ENCODE measurements around the gene EDEM2. TPM values are rescaled to one million over a fixed set of nuclear protein-coding genes. Genes with fewer than 3 reads are reported as not detected.
"Not testable (repeated sequence)": the region's sequence is repeated elsewhere in the genome, so short reads cannot be mapped to it uniquely, and the experiment has no call there.

The EDEM2 gene
- total RNA-seq, 2 donors from 2014 or later, result 27.9 to 30.6 TPM

DNA sequence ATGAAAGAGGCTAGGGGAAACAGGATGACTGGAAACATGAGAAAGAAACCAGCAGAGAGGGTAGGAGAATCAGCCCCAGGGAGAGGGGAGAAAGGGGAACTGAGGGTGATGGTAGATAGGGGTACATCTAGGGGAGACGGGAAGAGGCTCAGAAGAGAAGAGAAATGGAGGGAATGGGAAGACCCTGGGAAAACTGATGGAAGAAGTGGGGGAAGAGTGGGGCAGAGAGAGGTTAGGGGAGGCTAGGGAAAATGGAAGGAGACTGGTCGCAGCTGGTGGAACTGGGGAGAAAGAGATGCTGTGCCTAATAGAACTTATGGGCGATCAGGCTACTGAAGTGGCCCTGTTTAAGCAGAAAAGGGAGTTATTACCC, 25.3 kb upstream of the EDEM2 start:
- intact Hi-C loops (cut with DNase I), result no loop called here
- DNase-seq (ENCODE audit: low spot score), result no peak

GRCh38 chr20:35171753-35172433, 24.8 kb upstream of the EDEM2 start, which contains the start of gene PROCR:
TSS of gene PROCR (plus strand) at chr20:35172072. CDS start at chr20:35172155, 83 bp downstream.
- intact Hi-C loops (cut with DNase I), result no loop called here
- peak; percentile 96 for DNase-seq (ENCODE audit: low spot score)

DNA sequence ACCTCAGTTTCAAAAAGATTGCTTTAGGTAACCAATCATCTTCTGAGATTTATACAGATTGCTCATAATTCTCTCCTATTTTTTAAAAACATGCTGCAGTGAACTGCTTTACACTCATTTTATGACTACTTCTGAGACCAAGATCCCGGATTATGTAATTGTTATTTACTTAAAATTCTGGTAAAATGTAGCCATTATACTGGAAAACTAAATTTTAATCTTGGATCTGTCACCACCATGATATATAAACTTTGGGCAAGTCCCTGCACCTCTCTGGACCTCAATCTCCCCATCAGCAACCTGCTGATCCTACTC, 24.3 kb upstream of the EDEM2 start:
- no peak for DNase-seq (ENCODE audit: low spot score)
- intact Hi-C loops (cut with DNase I), result no loop called here

GRCh38 chr20:35168701-35169409, 21.7 kb upstream of the EDEM2 start:
- DNase-seq (ENCODE audit: low spot score); intact Hi-C loops (cut with DNase I): not testable (repeated sequence)

GRCh38 chr20:35167787-35168186, 20.7 kb upstream of the EDEM2 start:
- no peak for DNase-seq (ENCODE audit: low spot score)
- intact Hi-C loops (cut with DNase I), result no loop called here

- peak; percentile 81 for DNase-seq (ENCODE audit: low spot score)
- intact Hi-C loops (cut with DNase I), result no loop called here
Observed at GRCh38 chr20:35166242-35166830, 19.2 kb upstream of the EDEM2 start.

DNA sequence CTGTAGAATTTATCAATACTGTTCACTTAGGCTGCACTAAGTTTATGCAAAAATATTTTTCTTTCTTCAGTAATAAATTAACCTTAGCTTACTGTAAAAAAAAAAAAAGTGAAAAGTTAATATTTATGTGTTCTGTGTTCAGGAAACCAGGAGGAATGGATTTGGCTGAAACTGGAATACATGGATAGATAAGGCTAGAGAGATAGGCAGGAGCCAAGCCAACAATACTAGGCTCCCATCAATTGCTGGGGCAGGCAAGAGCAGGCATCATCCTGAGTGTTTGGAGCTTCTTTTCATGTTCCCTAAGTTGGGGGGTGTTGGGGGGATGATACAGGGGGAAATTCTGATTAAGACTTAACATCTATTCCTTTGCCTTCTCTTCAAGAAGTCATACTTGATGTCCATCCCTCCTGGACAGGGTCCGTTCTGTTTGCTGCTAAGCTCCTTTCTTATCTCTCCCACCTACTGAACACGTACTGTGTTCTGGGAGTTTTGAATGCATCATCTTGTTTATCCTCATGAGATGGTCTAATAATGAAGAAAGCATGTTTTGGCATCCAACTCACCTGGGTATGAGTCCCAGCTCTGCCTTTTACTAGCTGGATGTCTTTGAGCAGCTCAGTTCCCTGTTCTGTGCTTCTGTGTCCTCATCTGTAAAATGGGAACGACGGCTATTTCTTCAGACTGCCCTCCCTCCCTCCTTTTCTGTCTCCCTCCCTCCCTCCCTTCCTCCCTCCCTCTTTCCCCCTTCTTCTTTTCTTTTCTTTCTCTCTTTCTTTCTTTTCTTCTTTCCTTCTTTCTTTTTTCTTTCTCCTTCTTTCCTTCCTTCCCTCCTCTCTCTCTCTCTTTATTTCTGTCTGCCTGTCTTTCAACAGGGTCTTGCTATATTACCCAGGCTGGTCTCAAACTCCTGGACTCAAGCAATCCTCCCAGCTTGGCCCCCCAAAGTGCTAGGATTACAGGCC, 18.4 kb upstream of the EDEM2 start:
- intact Hi-C loops (cut with DNase I), result no loop called here
- no peak for DNase-seq (ENCODE audit: low spot score)

DNA sequence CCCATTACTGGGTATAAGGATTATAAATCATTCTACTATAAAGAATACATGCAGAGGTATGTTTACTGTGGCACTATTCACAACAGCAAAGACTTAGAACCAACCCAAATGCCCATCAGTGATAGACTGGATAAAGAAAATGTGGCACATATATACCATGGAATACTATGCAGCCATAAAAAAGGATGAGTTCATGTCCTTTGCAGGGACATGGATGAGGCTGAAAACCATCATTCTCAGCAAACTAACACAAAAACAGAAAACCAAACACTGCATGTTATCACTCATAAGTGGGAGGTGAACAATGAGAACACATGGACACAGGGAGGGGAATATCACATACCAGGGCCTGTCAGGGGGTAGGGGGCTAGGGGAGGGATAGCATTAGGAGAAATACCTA, 17.4 kb upstream of the EDEM2 start:
- DNase-seq (ENCODE audit: low spot score); intact Hi-C loops (cut with DNase I): not testable (repeated sequence)

DNA sequence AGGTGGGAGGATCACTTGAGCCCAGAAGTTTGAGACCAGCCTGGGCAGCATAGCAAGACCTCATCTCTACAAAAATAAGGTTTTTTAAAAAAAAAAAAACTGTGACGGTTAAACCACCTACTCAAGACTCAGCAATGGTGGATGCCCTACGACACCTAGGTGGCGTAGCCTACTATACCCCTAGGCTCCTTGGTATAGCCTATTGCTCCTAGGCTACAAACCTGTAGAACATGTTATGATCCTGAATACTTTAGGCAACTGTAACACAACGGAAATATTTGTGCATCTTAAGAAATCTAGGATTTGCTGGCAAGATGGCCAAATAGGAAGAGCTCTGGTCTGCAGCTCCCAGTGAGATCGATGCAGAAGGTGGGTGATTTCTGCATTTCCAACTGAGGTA, 13.2 kb upstream of the EDEM2 start:
- intact Hi-C loops (cut with DNase I), result loop anchor here in 1 of 2 donors (1.0 kb wide), 1 partner anchor 150 kb away; no protein-coding TSS in a partner anchor
- not testable (repeated sequence) for DNase-seq (ENCODE audit: low spot score)

GRCh38 chr20:35156978-35157377, 9.8 kb upstream of the EDEM2 start:
- no peak for DNase-seq (ENCODE audit: low spot score)
- intact Hi-C loops (cut with DNase I), result no loop called here

GRCh38 chr20:35155936-35156335, 8.8 kb upstream of the EDEM2 start:
- no peak for DNase-seq (ENCODE audit: low spot score)
- intact Hi-C loops (cut with DNase I), result no loop called here

GRCh38 chr20:35151736-35152135, 4.6 kb upstream of the EDEM2 start:
- intact Hi-C loops (cut with DNase I), result no loop called here
- DNase-seq (ENCODE audit: low spot score), result no peak

DNA sequence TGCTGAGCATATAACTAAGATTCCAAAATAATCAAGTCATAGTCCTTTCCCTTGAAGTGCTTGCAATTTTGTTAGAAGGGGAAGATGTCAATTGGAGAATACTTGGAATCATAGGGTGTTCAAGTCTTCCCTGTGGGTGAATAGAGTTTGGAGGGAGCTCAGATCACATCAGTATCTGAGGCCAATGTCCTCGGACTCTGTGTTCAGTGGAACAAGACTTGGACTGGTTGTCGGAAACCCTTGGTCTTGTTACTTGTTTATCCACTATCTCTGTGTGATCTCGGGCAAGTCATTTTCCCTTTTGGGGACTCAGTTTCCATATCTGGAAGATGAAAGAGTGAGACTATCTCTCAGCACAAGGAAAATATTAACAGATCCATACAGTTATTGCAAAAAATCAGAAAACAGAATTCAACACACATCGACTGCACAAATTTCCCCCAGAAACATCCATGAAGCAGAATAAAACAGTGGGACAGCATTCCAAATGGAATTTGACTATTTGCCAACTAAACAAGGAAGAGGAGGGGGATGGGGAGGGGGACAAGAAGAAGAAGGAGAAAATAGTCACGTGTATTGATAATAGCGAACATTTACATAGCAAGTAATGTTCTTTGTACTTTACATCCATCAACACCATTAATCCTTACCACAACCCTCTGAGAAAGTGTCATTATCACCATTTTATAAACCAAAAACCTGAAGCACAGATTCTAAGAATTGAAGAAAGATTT, 3.9 kb upstream of the EDEM2 start:
- intact Hi-C loops (cut with DNase I), result no loop called here
- no peak for DNase-seq (ENCODE audit: low spot score)

- not testable (repeated sequence) for DNase-seq (ENCODE audit: low spot score)
- intact Hi-C loops (cut with DNase I), result loop anchor here in 1 of 2 donors (10.0 kb wide), 1 partner anchor 53 kb away; the partner anchor contains the start of gene TRPC4AP
Observed at GRCh38 chr20:35147575-35148071, 487 bp upstream of the EDEM2 start.

- DNase-seq (ENCODE audit: low spot score), result peak; percentile 71
- intact Hi-C loops (cut with DNase I), result loop anchor here in 1 of 2 donors (10.0 kb wide), 1 partner anchor 52 kb away; the partner anchor contains the start of gene TRPC4AP
Observed at GRCh38 chr20:35146299-35146919, 727 bp downstream of the EDEM2 start.

- DNase-seq (ENCODE audit: low spot score), result no peak
- intact Hi-C loops (cut with DNase I), result loop anchor here in 1 of 2 donors (10.0 kb wide), 1 partner anchor 50 kb away; the partner anchor contains the start of gene TRPC4AP
Observed at GRCh38 chr20:35145141-35145564, 2.0 kb downstream of the EDEM2 start.

DNA sequence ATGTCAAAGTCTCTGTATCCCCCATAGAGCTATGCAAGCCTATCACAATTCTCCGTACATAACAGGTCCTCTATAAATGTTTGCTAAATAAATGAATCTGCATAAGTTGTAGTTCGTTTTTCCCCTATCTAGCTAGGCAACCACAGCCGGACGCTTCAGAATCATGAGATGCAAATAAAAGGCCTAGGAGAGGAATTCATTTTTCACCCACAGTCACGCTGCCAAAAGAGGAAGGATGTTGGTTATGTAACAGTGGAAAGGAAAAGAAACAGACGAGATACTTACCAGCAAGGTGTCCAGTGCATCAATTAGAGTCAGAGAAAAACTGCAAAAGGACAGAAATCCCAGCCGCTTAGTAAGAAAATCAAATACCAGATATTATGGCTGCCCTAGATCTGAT, 2.4 kb downstream of the EDEM2 start:
- intact Hi-C loops (cut with DNase I), result loop anchor here in 1 of 2 donors (10.0 kb wide), 1 partner anchor 50 kb away; the partner anchor contains the start of gene TRPC4AP

More for the DNA sequence above, 2.4 kb downstream of the EDEM2 start:
- no peak for DNase-seq (ENCODE audit: low spot score)

Data from posterior vena cava (tissue), 2 donors.